Muscle of leg (tissue), 11 donors: Measurements from ENCODE around the gene CHMP1A. TPM values are rescaled to one million over a fixed set of nuclear protein-coding genes. Genes with fewer than 3 reads are reported as not detected.

Experiments
- DNase-seq: peaks from one replicate; pipeline ENCODE4 v3.0.0; 2013
- H3K27ac ChIP-seq: one replicate; pipeline ENCODE4 v1.5.1; 2013; ENCODE audit warnings: mild to moderate bottlenecking, low read length, control low read depth
- H3K27me3 ChIP-seq: one replicate; pipeline ENCODE4 v1.6.1; 2013; ENCODE audit warnings: low read length; ENCODE audit not compliant: control insufficient read depth, insufficient read depth
- H3K36me3 ChIP-seq: one replicate; pipeline ENCODE4 v1.6.1; 2013; ENCODE audit warnings: low read length; ENCODE audit not compliant: control insufficient read depth, insufficient read depth
- H3K4me1 ChIP-seq: one replicate; pipeline ENCODE4 v1.6.1; 2013; ENCODE audit warnings: low read length; ENCODE audit not compliant: control insufficient read depth, insufficient read depth
- H3K4me3 ChIP-seq: one replicate; pipeline ENCODE4 v1.5.1; 2013; ENCODE audit warnings: low read length, control low read depth
- H3K9me3 ChIP-seq: replicated peaks from 2 replicates; pipeline ENCODE4 v1.6.1; 2013; ENCODE audit warnings: low read depth, low read length; ENCODE audit not compliant: control insufficient read depth
- WGBS: methylation state at CpG from one replicate; pipeline ENCODE4 v1.1.5; 2013; ENCODE audit warnings: missing lambda C conversion rate; ENCODE audit not compliant: insufficient coverage; 5-methylcytosine and 5-hydroxymethylcytosine counted together
- polyA plus RNA-seq, 8 donors: library from polyadenylated mRNA; unstranded; fragments of 120-200 nt; gene quantifications; one replicate each; pipeline versions ENCODE4 v1.2.1 to v1.2.3, GENCODE V29; 2013; ENCODE audit warnings: inconsistent platforms in 1 of 8, low replicate concordance in 1 of 8; ENCODE audit not compliant: insufficient read length in 8 of 8, insufficient read depth in 1 of 8
- total RNA-seq: library from RNA; stranded (reverse); fragments of 120-200 nt; gene quantifications from one replicate; pipeline ENCODE4 v1.2.4, GENCODE V29; 2013

The CHMP1A gene
- total and polyA plus RNA-seq, 9 donors = 38.9 to 57.8 (median 52.0) TPM

DNA sequence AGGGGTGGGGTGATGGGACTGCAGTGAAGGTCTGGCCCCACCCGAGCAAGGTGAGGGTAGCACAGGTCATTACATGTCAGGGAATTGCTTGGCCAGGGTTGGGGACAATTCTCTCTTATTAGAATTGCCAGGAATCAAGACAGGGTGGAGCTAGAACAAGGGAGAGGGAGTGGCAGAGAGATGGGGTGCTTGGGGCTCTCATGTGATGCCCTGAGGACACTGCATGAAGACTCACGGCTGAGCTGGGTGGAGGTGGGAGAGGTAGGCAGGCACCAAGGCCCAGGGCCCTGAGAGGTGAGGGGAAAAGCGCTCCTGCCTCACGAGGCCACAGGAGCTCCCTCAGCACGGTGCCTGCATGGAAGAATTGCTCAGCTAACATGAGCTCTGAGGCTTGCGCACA is 40.5 kb downstream of the CHMP1A start:
- Histone ChIP-seq H3K27me3 (peaks cover 11% of the 10 kb centered on the region), H3K36me3 (no peaks in the 10 kb centered on the region), H3K27ac (no peak overlapping the region), H3K4me3 (no peak overlapping the region), H3K9me3 (no peaks in the 10 kb centered on the region), H3K4me1 (peaks cover 13% of the 10 kb centered on the region)
- no peak for DNase-seq
- 51% methylated on average over 6 of the region's 6 CpGs for WGBS

DNA sequence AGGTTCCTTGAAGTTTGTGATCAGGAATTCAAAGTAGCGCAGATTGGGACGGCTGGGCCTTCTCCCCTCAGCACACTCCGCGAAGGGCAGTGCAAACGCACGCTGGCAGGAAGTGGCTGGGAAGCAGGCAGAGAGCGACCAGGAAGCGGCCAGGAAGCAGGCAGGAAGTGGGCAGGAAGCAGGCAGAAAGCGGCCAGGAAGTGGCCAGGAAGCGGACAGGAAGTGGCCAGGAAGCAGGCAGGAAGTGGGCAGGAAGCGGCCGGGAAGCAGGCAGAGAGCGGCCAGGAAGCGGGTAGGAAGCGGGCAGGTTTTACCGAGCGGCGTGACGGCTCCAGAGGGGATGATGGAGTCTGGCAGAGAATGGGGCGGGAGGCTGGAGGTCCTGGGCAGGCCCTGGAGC is 40.9 kb downstream of the CHMP1A start:
- no peak for DNase-seq
- Histone ChIP-seq H3K27me3 (peaks cover 11% of the 10 kb centered on the region), H3K27ac (no peak overlapping the region), H3K4me3 (no peak overlapping the region), H3K4me1 (peaks cover 13% of the 10 kb centered on the region), H3K36me3 (no peaks in the 10 kb centered on the region), H3K9me3 (no peaks in the 10 kb centered on the region)
- 78% methylated on average over 20 of the region's 20 CpGs for WGBS

DNA sequence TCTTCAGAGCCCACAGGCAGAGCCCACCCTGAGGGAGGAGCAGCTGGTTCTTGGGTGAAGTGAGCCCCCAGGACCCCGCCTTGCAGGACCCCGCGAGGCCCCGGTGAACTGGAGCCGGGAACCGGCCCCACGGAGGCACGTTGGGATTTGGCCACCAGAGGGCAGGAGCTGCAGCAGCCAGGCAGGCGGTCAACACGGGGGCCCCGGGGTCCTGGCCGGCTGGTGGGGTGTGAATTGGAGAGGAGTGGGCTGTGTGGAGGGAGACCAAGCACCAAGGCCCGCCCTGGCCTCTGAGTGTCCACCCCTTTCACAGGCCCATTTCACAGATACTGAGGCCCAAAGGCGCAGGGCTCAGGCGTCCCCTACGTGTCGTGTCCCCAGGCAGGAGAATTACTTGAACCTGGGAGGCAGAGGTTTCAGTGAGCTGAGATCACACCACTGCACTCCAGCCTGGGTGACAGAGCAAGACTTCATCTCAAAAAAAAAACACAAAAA is 41.9 kb downstream of the CHMP1A start:
- Histone ChIP-seq H3K36me3 (no peaks in the 10 kb centered on the region), H3K4me3 (no peak overlapping the region), H3K4me1 (peaks cover 13% of the 10 kb centered on the region), H3K9me3 (no peaks in the 10 kb centered on the region), H3K27ac (no peak overlapping the region), H3K27me3 (peaks cover 8% of the 10 kb centered on the region)
- no peak for DNase-seq
- WGBS = 17% methylated on average over 8 of the region's 17 CpGs

DNA sequence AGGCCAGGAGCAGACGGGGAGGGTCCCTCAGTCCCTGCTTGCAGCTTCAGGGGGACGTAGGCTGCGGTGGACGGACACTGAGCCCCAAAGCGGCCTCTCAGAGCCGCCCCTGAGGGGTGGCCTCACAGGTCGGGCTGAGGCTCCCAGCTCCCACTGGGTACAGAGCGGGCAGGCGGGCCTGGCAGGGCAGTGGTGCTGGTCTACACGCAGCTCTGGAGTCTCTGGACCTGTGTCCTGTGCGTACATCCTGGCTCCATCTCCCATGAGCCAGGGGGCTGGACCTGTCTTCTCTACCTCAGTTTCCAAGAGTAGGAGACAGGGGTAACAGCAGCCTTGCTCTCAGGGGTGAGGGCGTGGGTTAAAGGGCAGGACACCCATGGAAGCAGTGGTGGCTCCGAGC is 42.3 kb downstream of the CHMP1A start:
- 73% methylated on average over 13 of the region's 13 CpGs for WGBS
- DNase-seq = no peak
- H3K9me3 ChIP-seq = no peaks in the 10 kb centered on the region
- H3K36me3 ChIP-seq = no peaks in the 10 kb centered on the region
- H3K4me1 ChIP-seq = peaks cover 12% of the 10 kb centered on the region
- no peak overlapping the region for H3K27ac ChIP-seq
- peaks cover 4% of the 10 kb centered on the region for H3K27me3 ChIP-seq
- H3K4me3 ChIP-seq = no peak overlapping the region

DNA sequence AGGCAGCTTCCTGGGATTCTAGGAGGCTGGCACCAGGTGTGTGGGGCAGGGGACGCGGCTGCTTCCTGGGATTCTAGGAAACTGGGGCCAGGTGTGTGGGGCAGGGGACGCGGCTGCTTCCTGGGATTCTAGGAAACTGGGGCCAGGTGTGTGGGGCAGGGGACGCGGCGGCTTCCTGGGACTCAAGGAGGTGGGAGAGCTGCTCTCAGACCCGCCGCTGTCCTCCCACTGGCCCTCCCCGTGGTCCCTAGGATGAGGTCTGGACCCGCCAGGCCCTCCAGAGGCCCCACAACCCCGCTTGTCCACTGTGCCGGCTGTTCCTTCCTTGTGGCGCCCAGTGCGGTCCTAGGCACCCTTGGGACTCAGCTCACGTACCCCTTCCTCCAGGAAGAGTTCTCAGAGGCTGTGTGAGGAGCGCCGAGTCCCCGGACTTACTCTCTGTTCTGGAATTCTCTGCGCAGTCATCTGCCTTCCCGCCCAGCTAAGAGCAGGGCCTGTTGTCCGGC is 43.5 kb downstream of the CHMP1A start:
- no peaks in the 10 kb centered on the region for H3K9me3 ChIP-seq
- H3K4me1 ChIP-seq = peaks cover 11% of the 10 kb centered on the region
- no peak for DNase-seq
- H3K4me3 ChIP-seq = no peak overlapping the region
- H3K27me3 ChIP-seq = peaks cover 2% of the 10 kb centered on the region
- no peaks in the 10 kb centered on the region for H3K36me3 ChIP-seq
- 79% methylated on average over 19 of the region's 22 CpGs for WGBS
- H3K27ac ChIP-seq = no peak overlapping the region

DNA sequence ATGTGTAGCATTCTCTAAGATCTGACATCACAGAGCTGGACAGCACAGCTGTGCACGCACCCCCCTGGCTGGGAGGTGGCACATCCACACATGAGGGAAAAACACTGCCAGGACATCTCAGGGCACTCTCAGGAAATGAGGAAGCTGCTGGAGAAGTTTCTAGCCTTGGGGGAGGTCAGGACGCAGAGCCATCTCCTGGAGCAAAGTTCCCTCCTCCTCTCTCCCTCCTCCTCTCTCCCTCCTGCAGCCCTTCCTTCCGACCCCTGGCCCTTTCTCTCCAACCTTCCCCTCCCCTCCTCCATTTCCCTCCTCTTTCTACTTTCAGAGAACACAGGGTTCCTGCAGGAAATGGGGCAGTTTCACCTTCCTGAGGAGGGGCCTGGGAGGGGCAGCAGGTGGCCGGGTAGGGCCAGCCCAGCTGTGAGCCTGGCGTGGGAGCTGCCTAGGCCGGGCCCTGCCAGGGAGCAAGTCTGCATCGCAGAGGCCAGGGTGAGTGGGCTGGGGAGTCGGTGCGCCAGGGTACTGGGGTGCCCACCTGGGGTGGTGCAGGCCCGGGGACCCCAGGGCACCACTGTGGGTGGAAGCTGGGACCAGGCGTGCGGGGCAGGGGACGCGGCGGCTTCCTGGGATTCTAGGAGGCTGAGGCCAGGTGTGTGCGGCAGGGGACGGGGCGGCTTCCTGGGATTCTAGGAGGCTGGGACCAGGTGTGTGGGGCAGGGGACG is 44.1 kb downstream of the CHMP1A start, which contains the start of gene DPEP1:
Gene DPEP1 (plus strand): TSS at position 412 of the 723 bp plus-strand sequence. CDS start 16,769 bp downstream, outside the sequence.
- Histone ChIP-seq H3K27me3 (peaks cover 5% of the 10 kb centered on the region), H3K27ac (no peak within 1 kb of the TSS), H3K9me3 (no peaks in the 10 kb centered on the region), H3K4me3 (no peak within 1 kb of the TSS), H3K36me3 (no peaks in the 10 kb centered on the region), H3K4me1 (peaks cover 11% of the 10 kb centered on the region)
- no peak for DNase-seq
- 60% methylated on average over 18 of the region's 19 CpGs for WGBS

DNA sequence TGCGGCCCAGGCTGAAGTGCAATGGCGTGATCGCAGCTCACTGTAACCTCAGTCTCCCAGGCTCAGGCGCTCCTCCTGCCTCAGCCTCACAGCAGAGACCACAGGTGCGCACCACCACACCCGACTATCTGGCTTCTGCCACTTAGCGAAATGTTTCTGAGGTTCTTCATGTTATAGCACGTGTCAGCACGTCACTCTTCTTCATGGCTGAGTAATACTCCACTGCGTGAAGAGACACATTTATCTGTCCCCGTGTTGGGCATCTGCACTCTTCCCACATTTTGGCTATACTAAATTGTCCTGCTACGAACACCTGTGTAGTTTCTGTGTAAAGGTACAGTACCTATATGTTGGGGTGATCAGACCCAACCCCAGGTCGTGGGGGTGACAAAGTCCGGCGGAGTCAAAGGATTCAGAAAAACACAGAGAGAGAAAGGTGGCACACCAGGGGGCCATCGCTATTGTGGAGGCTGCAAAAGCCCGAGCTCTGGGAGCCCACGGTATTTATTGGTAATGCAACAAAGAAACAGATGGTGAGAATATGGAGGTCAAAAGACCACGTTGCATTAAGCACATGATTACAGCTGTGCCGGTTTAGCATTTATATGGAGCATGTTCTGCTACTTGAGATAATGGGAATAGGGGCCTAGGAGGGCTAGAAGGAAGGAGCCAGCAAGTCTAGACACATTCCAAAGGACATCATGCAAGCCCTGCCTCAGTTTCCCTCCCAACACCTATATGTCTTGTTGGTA is 44.9 kb downstream of the CHMP1A start:
- no peak overlapping the region for H3K4me3 ChIP-seq
- WGBS = 70% methylated on average over 17 of the region's 20 CpGs

DNA sequence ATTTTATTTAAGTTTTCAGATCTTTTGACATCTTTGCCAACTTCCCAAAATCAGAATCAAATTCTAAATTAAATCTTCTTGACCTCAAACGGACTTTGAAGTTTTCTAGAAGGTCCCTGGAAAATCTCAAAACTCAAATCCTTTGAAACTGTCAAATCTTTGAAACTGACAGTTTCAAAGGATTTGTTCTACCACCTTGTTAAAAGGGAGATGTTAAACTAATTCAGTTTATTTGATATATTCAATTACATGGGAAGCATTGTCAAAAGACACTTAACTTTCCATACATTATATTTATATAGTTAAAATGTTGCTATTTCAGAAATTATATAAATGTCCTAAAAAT is 47.4 kb downstream of the CHMP1A start:
- no peak overlapping the region for H3K27ac ChIP-seq
- peaks cover 6% of the 10 kb centered on the region for H3K27me3 ChIP-seq
- H3K36me3 ChIP-seq = no peaks in the 10 kb centered on the region
- H3K9me3 ChIP-seq = no peaks in the 10 kb centered on the region
- no peak for DNase-seq
- WGBS = no CpG with 5 or more reads among the region's 1 CpG
- no peak overlapping the region for H3K4me3 ChIP-seq
- peaks cover 7% of the 10 kb centered on the region for H3K4me1 ChIP-seq

More for the DNA sequence above, 44.9 kb downstream of the CHMP1A start:
- peaks cover 6% of the 10 kb centered on the region for H3K27me3 ChIP-seq
- H3K9me3 ChIP-seq = no peaks in the 10 kb centered on the region
- DNase-seq = no peak
- H3K4me1 ChIP-seq = peaks cover 11% of the 10 kb centered on the region
- H3K27ac ChIP-seq = no peak overlapping the region
- H3K36me3 ChIP-seq = no peaks in the 10 kb centered on the region

DNA sequence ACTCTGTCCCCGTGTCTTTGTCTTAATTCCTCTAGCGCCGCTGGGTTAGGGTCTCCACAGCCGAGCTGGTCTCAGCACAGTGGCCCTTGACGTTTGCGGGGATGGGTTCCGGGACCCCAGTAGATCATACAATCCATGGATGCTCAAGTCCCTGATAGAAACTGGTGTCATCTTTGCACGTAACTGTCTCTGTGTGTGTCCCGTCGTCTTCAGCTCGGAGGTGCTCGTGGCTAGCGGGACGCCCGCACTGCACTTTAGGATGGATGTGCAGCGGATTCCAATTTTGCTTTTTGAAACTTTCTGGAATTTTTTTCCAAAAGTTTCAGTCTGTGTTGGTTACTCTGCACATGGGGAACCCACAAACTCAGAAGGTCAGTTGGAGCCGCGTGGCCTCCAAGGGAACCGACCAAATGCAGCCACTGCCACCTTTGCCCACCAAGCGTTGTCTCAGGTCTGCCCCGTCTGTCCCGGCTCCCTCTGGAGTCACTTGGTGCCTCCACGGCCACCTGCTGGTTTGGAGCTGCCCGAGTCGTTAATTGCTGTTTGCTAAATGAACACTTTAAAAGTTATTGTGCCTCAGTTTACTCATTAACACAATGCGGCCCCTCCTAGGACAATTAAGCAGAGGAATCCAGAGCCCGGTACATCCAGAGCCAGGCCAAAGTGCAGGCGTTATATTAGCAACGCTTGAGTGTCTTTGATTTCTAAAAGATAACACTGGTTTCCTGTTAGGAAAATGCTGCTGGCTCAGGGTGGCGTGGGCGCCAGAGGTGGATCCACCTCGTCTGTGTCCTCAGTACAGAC is 49.4 kb downstream of the CHMP1A start:
- H3K4me3 ChIP-seq = no peak overlapping the region
- peaks cover 2% of the 10 kb centered on the region for H3K4me1 ChIP-seq
- no peaks in the 10 kb centered on the region for H3K9me3 ChIP-seq
- no peak for DNase-seq
- no peaks in the 10 kb centered on the region for H3K36me3 ChIP-seq
- no peak overlapping the region for H3K27ac ChIP-seq
- 82% methylated on average over 25 of the region's 32 CpGs for WGBS
- H3K27me3 ChIP-seq = peaks cover 4% of the 10 kb centered on the region

DNA sequence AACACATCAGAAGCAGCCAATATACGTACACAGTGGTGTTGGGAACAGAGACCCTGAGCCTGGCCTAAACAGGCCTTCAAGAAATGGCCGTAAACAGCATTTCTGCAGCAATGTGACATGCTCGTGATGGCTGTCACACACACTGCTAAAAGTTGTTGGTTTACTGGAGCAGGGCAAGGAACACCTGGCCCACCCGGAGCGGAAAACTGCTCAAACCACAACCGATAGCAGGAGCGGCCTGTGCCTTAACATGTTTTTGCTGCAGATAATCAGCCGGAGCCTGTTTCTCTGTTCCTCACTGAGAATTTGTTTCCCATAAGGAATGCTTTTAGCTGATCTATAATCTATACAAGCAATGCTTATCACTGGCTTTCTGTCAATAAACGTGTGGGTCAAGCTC is 50.1 kb downstream of the CHMP1A start:
- Histone ChIP-seq H3K27ac (no peak overlapping the region), H3K27me3 (peaks cover 4% of the 10 kb centered on the region), H3K4me3 (no peak overlapping the region), H3K36me3 (no peaks in the 10 kb centered on the region), H3K9me3 (no peaks in the 10 kb centered on the region), H3K4me1 (peaks cover 5% of the 10 kb centered on the region)
- whole genome bisulfite sequencing = 69% methylated on average over 5 of the region's 9 CpGs
- DNase-seq = no peak
